HG02588 (cell line): Measurements from ENCODE around the gene GRIA4.
"Not testable (repeated sequence)": the region's sequence is repeated elsewhere in the genome, so short reads cannot be mapped to it uniquely, and the experiment has no call there.

Experiments
- ATAC-seq: cut with Tn5 transposase; IDR thresholded peaks from one replicate; pipeline ENCODE4 v1.9.1; 2021; ENCODE audit warnings: mild to moderate bottlenecking, moderate library complexity; ENCODE audit not compliant: unreplicated experiment

GRIA4 gene

DNA sequence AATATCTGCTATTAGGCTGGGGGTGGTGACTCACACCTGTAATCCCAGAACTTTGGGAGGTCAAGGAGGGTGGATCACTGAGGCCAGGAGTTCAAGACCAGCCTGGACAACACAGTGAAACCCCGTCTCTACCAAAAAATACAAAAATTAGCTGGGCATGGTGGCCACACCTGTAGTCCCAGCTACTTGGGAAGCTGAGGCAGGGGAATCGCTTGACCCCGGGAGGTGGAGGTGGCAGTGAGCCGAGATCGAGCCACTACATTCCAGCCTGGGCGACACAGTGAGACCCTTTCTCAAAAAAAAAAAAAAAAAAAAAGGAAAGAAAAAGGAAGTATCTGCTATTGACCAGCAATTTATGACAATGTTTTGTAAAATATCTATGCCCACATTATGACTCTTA, 176.0 kb downstream of the GRIA4 start:
- not testable (repeated sequence) for ATAC-seq

DNA sequence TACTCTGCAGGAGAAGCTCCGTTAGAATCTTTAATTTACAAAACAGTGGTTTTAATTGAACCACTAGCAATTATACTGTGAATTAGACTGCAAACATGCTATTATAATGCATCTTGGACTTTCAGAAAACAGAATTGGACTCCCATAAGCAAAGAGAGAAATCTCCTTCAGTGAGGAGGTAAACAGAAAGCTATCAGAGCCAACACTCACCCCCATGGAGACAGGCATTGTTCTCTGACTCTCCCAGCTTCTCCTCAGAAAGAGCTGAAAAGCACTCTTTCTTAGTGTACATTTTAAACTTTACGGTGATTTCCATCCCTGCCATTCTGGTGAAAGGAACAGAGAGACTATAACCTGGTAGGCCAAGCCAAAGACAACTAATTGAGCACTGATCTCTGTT, 176.9 kb downstream of the GRIA4 start:
- no peak for ATAC-seq

DNA sequence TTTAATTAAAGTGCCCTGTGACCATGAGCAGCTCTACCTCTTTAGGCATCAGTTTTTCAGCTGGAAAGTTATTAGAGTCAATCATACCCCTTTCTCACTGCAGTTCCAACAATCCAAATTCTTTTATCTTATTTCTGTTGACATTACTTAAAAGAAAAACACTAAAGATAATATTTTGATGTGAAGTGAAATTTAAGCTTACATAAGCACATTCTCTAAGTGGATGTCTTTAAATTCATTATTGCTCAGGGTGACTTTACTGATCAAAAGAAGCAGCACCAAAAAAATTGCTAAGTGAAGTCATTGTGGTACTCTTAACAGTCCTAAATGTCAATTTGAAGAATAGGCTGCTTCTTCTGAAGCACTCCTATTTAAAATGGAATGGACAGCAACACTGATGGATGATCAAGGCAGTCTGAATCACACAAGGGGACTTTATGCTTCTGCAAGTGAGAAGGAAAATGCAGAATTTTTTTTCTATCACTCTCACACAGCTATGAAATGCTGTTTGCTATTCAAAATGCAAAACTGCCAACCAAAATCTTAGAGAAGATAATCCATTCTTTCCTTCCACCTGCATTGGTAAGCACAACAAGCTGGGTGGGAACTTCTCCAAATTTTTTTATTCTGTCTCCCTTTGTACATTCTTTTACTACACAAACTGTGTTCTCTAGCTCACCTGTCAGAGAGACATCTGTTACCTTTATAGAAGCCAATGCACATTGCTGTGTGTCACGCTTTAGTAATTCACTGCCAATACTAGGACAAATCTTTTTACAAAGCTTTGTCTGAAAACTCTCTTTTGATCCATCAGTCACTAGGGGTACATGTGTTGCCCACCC, 179.9 kb downstream of the GRIA4 start:
- no peak for ATAC-seq

DNA sequence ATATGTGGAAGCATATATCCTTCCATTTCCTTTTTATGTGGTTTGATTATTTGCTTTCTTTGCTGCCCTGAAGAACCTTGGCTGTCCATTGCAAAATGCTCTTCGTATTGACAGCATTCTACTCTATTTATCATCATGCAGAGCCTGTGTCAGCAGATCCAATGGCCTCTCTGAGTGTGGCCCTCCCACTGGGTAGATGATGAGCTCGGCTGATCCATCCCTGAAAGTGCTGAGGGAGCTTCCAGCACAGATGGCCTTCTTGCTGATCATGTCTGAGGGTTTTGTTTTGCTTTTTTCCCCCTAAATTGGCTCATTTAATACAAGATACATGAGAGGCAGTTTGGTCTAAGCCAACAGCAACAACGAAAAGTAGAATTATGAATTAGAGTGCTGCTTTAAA, 181.0 kb downstream of the GRIA4 start:
- no peak for ATAC-seq

DNA sequence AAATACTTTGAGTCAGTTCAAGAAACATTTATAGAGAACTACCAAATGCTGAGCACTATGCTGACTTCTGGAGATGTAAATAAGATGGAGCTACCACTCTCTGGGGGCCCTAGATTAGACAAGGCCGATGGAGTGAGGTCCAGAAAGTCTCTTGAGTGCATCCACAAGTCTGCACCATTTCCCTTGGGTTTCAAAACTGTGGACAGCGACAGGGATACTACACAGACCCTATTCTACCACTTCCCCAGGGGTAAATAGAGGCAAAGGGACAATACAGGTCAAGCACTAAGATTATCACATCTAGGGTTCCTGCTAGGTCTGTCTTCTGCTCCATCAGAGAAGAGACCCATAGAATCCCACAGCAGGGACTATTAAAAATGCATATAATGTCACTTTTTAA, 183.2 kb downstream of the GRIA4 start:
- no peak for ATAC-seq

DNA sequence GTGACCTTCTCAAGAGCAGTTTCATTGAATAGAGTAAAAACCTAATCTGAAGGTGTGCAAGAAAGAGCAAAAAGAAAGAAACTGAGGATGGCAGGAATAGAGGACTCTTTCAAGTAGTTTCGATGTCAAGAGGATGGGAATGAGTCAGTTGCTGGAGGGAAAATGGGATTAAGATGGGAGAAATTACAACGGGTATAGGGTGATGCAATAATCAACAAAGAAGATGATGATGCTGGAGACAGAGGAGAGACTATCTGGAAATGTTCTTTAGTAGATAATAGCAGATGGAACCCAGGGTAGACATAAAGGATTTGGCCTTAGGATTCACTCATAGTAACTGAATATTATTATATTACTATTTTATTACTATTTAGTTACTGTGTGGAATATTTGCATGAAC, 189.4 kb downstream of the GRIA4 start:
- no peak for ATAC-seq

DNA sequence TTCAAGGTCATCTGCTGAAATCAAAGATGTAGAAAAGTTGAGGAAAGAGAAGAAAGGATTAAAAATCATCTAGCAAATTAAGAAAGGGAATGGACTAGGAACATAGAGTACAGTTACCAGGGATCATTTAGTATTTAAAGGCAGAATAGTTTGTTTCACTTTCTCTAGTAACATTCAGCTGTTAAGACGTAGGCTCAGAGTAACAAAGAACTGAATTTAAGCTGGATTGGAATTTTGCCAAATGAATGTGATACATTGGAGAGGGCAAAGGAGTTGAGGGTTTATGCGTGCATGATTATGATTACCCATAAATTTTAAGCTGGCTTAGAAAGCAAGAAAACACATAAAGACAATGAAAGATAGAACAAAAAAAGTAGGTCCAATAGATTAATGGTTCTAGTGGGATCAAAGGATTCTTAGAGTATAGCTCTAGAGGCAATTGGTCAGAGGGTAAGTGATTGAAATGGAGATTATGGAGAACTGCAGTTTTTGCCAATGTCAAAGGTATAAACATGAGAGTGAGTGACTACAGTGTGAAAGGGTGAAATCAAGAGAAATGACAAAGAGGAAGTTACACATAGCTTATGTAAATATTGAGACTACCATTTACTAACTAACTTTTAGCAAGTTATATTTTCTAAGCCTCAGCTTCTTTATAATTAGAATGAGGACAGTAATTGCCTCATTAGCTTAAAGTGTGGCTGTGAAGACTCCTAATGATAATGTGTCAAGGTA, 190.0 kb downstream of the GRIA4 start:
- no peak for ATAC-seq

DNA sequence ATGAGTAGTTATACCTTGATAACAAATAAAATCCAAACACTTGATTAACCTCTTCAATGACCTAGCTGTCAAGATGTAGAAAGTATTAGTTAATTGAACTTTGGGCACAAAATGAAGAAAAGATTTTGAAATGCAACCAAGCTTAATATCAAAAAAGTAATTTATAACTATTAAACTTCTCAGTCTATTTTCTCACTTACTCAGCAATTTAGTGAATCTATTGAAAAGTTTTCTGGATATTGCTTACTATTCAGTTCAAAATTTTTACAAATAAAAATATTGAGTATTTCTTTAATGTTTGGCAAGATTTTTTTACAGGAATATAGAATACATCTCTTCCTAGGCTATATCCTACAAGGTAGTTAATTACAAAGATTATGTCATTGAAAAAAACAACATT, 192.5 kb downstream of the GRIA4 start:
- ATAC-seq = no peak

DNA sequence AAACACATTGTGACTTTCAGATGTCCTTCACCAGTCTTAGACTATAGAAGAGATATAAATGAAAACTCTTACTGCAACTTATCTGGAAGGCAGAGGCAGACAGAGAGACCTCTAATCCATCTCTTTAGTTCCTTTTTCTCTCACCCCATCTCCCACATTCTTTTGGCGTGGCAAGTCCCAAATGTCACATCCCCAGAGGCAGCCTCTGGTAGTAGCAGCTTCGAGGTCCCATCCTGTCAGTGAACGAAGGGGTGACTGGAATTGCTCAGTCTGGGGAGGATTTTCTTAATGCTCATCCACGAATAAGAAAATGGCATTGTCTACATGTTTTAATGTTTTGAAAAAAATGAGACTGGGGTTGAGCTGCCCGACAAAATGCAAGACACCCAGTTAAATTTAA, 201.4 kb downstream of the GRIA4 start:
- ATAC-seq = no peak

DNA sequence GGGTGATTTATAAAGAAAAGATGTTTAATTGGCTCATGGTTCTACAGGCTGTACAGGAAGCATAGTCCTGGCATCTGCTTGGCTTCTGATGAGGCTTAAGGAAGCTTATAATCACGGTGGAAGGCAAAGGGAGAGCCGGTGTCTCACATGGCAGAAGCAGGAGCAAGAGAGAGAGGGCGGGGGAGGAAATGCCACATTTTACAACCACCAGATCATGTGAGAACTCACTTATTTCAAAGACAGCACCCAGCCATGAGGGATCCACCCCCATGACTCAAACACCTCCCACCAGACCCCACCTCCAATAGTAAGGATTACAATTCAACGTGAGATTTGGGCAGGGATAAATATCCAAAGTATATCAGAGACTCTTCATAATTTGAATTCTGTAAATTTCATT, 211.5 kb downstream of the GRIA4 start:
- no peak for ATAC-seq

DNA sequence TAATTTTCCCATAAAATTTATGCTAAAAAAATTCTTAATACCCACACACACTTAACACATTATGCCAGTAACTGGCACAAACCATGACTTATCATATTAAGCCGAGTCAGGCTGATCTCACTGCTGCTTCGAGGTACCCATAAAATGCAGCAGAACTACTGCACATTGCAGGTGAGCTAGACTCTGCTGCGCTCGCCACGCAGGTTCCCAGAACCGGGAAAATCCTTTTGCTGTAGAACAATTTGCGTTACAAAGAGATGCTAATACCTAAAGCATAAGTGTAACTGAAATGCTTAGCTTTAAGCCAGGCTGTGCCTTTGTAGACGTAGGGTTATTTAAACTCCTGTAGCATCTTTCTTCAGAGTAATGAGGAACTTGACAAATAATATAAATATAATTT, 211.9 kb downstream of the GRIA4 start:
- ATAC-seq = no peak

DNA sequence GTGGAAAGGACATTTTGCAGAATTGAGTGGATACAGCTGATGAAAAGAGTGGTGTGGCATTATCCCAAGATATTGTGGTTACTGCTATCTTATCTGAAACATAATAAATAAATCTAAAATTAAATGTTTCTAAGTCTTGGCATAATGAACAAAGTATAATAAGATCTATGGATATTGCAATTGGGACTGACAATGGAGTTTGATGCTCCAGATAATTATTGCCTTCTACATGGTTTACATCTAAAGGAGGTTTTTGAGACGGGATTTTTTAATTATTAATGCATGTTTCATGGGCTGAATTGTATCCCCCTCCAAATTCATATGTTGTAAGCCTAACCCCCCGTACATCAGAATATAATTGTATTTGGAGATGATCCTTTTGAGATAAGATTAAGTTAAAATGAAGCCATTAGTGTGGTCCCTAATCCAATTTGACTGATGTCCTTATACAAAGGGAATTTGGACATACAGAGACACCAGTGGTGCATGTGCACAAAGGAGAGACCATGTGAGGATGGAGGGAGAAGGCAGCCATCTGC, 213.7 kb downstream of the GRIA4 start:
- ATAC-seq = no peak

DNA sequence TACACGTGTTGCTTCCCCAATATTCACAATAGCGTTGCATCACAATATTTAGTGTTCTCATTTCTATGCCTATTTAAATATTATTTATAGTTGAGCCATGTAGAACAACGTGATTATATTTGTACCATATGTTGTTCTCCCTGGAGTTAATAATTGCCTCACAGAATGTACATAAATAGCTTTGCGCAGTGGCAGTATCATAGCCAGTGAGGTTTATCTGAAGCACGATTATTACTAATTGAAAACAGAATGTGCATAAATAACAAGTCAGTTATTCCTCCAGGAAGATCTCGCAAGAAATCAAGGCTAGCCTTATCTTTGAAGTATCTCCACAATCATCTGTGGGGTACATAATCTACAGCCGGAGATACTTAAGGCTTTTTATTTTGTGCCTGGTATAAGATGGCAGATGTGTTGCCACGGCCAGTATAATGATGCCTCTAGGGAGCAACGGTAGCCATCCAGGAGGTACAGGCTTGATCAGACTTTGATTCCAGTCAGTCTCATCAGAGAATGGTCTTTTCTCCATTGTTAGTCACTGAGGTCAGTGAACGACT, 214.7 kb downstream of the GRIA4 start:
- no peak for ATAC-seq

DNA sequence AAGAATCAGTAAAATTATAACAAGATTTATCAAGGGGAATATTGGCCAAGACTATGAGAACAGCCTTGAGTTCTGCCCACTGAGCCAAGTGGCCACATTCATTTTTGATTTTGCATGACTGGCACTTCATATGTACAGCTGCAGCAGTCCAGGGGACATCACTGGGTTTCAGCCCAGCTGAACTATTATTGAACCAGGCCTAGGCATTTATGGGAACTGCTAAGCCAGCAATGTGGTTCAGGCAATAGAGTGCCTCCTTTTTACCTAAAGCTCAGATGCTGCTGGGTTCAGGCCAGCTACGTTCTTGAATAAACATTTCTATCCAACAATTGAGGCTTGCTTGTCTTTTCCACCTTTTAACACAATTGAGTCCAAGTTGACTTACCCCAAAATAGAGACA, 215.3 kb downstream of the GRIA4 start:
- no peak for ATAC-seq

DNA sequence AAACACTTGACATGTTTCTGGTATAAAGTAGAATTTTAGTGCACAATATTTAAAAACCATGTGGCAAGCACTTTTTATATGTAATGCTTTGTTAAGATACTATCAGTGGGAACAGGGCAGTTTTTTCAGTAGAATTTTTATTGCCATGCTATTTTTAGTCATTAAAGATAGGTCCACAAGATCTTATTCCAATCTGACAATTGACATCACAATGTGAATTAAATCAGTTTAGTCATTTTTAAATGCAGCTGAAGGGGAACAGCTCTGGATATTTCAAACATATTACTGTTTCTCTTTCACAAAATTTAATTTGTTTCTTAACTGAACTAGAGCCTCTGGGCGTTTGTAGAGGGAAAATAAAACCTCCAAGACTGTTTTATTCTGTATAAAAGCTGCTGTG, 218.0 kb downstream of the GRIA4 start:
- no peak for ATAC-seq

DNA sequence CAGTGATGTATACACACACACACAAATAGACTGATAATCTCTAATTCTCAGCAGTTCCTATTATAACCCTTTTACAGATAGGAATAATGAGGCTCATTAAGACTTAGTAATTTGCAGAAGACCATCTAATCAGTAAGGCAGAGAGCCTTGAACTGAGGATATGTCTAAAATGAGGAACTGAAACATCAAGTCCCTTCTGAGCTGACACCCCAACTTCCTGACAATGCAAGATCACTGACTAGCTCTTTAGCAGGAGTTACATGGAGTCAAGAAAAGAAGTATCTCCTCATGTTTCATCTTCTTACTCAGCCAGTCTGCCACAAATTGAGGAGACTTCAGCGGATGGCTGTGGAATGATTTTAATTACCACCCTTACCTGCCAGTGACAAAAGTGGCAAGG, 219.2 kb downstream of the GRIA4 start:
- peak; percentile 92 for ATAC-seq

DNA sequence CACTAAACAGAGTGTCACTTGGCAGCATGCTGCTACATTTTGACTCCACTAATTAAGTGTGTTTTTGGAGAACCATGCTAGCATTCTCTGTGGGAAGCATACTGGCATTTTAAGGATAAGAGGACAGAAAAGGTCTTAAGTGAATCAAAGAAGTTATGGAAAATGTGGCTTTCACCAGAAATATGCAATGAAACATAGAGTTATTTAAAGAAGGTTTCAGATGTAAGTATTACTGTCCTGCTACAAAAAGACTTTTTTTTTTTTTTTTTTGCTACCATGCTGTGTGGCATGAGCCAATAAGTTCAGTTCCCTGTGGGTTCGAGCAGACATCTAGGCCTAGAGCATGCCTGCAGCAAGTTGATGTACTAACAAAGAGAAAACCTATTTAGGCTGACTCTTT, 224.6 kb downstream of the GRIA4 start:
- ATAC-seq = no peak

DNA sequence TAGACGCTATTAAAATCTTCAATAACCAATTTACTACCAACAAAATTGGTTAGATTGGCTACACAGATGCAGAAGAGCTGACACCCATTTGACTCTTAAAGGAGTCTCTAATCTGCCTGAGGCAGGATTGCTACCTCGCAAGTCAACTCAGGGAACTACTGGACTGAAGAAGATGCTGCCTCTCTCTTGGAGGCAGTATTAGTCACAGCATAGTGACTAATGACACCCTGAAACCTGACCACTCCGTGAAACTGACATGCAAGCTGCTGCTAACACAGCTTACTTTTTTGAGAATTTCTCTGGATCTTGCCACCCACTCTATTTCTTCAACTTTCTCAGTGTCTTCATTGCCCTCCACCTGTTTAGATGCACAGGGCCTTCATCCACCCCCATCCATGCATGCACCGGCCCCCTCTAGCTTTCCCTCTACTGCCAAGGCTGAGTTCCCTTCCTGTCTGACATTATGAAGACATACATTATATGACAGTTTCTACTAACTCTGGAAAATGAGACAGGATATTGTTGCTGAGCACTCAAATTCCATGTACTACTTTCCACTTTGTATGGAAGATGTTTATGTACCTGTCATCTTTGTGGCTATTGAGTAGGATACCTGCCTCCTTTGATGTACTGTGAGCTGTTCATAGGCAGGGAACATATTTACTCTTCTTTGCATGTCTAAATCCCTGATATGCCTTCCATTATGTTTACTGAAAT, 229.0 kb downstream of the GRIA4 start:
- no peak for ATAC-seq

DNA sequence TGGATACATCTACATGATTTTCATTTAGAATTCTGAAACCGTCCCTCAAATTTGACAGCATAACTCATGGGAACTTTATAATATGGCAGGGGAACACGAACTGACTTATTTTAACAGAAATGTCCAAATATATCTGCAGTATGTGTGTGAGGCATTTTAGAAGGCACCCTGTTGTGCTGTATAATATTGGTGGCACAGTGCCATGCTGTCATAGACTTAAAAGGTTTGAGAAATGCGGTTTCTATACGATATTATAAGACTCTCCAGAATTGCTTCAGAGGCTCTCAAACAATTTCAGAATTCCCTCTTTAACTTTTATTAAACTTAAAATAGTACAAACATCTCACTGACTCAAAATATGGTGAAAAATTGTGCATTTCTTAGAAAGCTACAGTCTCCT, 230.5 kb downstream of the GRIA4 start:
- ATAC-seq = no peak

DNA sequence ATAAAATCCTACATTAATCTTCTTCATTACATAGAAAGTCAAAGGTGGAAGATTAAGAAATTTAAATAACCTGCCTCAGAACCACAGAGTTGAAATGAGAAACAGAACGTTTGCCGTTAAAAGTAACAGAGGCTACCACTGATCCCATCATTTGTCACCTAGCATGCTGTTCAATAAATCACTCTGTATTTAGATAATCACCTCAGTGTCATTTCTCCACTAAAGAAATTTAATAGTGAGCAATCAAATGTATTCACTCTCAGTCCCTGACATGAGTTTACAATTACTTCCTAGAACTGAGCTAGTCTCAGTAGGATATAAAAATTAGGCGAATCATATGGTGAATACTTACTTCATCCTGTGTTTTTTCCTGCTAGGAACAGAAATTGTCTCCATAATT, 242.5 kb downstream of the GRIA4 start:
- no peak for ATAC-seq

DNA sequence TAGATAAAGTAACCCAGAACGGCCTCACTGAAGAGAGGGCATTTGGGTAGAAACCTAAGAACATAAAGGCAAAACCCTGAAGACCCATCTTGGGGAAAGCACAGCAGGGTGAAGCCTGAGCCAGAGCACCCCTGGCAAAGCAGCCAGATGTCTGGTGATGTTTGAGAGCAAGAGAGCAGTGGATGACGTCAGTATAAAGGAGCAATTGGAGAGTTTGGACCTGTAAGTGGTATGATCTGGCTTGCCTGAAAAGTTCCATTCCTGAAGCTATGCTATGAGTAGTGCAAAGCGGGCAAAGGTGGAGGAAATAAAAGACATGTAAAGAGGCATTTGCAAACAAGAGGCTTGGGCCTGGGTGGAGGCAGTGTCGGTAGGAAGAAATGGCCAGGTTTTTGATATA, 244.4 kb downstream of the GRIA4 start:
- ATAC-seq = no peak
